ENCODE measurements around the gene NAV3.

The NAV3 gene

GRCh38 chr12:78143717-78144116 is 313.0 kb downstream of the NAV3 start:
- no peak for DNase-seq

GRCh38 chr12:78145398-78145797 is 314.7 kb downstream of the NAV3 start:
- DNase-seq, result no peak

GRCh38 chr12:78146365-78146772 is 315.7 kb downstream of the NAV3 start:
- DNase-seq, result no peak

DNA sequence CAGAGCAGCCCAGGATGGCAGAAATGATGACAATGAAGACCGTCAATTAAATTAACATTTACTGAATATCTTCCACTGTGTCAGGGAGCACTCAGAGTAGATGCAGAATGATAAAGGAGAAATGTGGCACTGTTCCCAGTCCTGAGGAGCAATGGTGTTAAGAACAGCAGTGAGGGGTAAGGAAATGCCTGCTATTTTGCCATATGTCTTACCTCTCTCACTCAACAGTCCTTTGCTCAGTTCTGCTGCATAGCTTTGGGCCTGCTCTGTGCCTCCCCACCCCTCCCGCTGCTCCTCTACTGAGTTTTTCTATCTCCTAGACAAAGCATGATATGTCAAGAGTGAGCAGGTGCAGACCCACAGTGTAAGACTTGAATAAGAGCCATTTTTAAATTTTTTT is 318.8 kb downstream of the NAV3 start:
- DNase-seq, result no peak

- DNase-seq, result no peak
Observed at GRCh38 chr12:78155546-78155945, 324.9 kb downstream of the NAV3 start.

GRCh38 chr12:78156751-78157150 is 326.1 kb downstream of the NAV3 start:
- no peak for DNase-seq

DNA sequence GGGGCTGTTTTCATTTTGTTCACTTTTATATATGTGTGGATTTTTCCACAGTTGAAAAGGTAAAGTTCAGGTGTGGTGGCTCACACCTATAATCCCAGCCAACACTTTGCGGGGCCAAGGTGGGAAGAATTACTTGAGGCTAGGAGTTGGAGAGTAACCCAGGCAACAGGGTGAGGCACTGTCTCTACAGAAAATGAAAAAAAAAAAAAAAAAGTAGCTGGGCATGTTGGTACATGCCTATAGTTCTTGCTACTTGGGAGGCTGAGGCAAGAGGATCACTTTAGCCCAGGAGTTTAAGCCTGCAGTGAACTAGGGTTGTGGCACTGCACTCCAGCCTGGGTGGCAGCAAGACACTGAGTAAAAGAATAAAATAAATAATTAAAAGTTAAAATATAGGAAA is 326.5 kb downstream of the NAV3 start:
- no peak for DNase-seq

GRCh38 chr12:78164154-78164553 is 333.5 kb downstream of the NAV3 start:
- no peak for DNase-seq

- no peak for DNase-seq
Observed at GRCh38 chr12:78167510-78167909, 336.8 kb downstream of the NAV3 start.

- DNase-seq, result no peak
Observed at GRCh38 chr12:78171061-78171460, 340.4 kb downstream of the NAV3 start.

GRCh38 chr12:78176643-78177042 is 345.9 kb downstream of the NAV3 start:
- no peak for DNase-seq

GRCh38 chr12:78177298-78177697 is 346.6 kb downstream of the NAV3 start:
- DNase-seq, result no peak

- DNase-seq, result no peak
Observed at GRCh38 chr12:78179346-78179745, 348.7 kb downstream of the NAV3 start.

DNA sequence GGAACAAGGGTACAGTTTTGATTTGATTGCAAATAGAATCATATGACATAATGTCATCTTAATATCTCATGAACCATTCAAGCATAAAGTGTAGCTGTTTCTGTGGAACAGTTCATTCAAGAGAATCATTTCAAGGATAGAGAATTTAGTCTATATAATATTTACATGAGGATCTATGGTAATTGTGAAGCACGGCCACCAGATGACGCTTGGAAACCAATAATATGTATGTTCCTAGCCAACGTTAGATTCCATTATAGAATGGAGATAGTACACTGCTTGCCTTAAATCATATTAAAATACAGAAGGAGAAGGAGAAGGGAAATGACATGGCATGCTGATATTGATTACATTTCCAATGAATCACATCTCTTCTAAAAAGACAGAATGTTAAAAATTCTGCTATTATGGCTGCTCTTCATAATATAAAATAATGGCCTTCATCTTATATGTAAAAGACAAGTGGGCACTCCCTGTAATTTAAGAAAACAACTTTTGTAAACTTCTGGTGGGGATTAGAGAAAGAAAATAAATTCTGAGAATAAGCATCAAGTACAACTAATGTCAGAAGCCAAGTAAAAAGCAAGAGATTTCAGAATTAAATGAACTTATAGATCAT is 351.0 kb downstream of the NAV3 start:
- DNase-seq, result no peak

- no peak for DNase-seq
Observed at GRCh38 chr12:78183824-78184223, 353.1 kb downstream of the NAV3 start.

- no peak for DNase-seq
Observed at GRCh38 chr12:78185109-78185508, 354.4 kb downstream of the NAV3 start.

- no peak for DNase-seq
Observed at GRCh38 chr12:78185651-78186050, 355.0 kb downstream of the NAV3 start.

GRCh38 chr12:78186670-78187069 is 356.0 kb downstream of the NAV3 start:
- no peak for DNase-seq

DNA sequence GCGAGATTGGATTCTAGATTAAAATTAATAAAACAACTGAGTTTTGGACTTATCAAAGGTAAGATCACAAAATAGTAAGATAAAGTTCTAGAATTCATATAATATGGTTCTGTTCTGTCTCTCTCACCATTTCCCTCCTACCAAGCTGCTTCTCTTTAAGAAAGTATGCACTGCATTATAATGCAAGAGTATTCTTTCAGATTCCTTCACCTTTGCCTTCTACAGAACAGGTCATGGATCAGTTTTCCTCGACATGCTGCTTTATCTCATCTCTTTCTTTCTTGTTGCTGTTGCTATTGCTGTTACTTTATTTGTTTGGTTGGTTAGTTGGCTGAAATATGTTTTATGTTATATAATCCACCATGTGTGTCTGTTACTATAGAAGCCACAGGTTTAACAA is 357.0 kb downstream of the NAV3 start:
- DNase-seq, result no peak

DNA sequence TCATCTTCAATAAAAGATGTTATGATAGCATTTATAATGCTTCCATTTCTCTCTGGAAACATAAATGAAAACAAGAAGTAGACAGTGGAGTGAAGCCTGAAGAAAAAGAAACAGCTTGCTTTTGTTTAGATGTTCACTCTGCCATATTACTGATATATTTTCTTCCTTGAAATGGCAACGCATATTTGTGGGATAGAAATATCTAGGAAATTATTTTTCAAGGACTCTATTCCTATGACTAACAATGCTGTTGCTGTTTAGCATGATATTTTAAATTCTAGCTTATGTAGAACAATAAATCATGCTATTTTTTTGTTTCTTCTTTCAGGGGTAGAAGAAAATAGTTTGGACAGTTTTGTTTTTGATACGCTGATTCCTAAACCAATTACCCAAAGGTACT is 359.0 kb downstream of the NAV3 start:
- DNase-seq, result no peak

- DNase-seq, result no peak
Observed at GRCh38 chr12:78191611-78192010, 360.9 kb downstream of the NAV3 start.

DNA sequence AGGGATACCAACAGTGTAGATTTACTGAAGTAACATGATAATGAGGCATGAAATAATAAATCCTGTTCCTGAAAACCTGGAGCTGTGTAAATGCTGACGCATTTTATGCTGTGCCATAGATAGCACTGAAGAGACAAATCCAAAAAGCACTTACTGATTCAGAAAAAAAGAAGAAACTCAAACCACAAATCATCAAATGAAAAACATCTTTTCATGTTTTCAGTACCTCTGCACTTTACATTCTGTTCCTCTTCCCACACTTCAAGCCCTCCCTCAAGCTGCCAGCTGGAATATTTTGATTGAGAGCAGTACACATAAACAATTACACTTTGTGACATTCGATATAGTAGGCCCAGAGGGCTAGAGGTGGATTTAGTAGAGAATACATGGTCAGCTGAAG is 362.3 kb downstream of the NAV3 start:
- no peak for DNase-seq

- DNase-seq, result no peak
Observed at GRCh38 chr12:78194448-78194847, 363.8 kb downstream of the NAV3 start.

DNA sequence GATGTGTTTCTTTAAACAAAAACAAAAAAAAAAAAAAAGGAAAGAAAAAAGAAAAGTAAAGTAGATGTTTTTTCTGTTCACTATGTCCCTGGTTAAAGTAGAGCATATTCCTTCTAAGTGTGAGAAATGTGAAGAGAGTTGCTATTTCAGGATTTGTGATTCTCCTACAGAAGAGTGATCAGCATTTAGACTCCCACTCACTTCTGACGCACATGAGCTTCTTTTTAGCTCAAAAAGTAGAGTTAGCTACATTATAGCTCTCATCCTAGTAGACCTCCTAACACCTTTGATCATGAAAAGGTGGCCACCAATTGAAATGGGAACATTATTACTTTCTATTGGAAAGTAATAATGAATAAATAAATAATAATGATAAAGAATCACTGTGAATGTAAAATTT is 368.2 kb downstream of the NAV3 start:
- DNase-seq, result no peak

DNA sequence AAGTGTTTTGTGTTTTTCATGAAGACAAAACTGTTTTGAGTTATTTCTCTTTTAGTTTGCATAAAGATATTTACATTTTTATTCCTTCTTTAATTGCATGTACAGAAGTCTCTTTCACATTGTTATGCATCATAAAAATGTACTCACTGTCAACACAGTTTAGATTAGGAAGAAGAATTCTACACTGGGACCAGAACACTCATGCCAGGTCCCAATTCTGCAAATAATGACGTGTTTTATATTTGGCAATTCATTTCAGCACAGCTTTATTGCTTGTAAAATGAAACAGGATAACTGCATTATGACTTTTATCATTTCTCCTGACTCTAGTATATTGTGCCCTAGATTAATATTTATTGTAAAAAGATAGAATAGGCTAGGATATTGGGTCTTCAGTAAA is 369.2 kb downstream of the NAV3 start:
- DNase-seq, result no peak

- DNase-seq, result no peak
Observed at GRCh38 chr12:78204926-78205325, 374.2 kb downstream of the NAV3 start.
